A673 (cell line): Measurements from ENCODE around the gene PCARE. TPM values are rescaled to one million over a fixed set of nuclear protein-coding genes. Genes with fewer than 3 reads are reported as not detected.

ENCODE experiments used
- BruUV-seq: library from RNA; stranded (reverse); fragments of 400-500 nt; replicated peaks from 2 replicates; lab custom pipeline; 2021; lab: Mats Ljungman, UMichigan
- CTCF ChIA-PET: fragments of 300-600 bp; sonication (Branson Sonifier 250); formaldehyde crosslinking; loops from one replicate; lab custom pipeline; 2022; ENCODE audit warnings: antibody characterized with exemption; lab: Charles Lee
- POLR2A ChIA-PET: fragments of 300-600 bp; sonication (Branson Sonifier 250); formaldehyde crosslinking; loops from one replicate; lab custom pipeline; 2022; ENCODE audit warnings: antibody characterized with exemption; ENCODE audit not compliant: low non-redundant PET; lab: Charles Lee
- DNase-seq: peaks from one replicate; pipeline ENCODE4 v3.0.0-alpha.2; 2015; ENCODE audit warnings: low spot score
- H3K27ac ChIP-seq: fragments of 200-600 bp; sonication (generic); 2 replicates; pipeline ENCODE4 v1.5.1; 2016; ENCODE audit warnings: mixed run types, low read depth, mild to moderate bottlenecking, mixed read lengths, antibody characterized with exemption, low read length; ENCODE audit not compliant: poor library complexity, severe bottlenecking
- H3K27me3 ChIP-seq: fragments of 200-600 bp; sonication (generic); replicated peaks from 2 replicates; pipeline ENCODE4 v1.6.1; 2017; ENCODE audit warnings: mixed run types, low read depth, mild to moderate bottlenecking, mixed read lengths, antibody characterized with exemption, low read length; ENCODE audit not compliant: insufficient read depth, poor library complexity
- H3K36me3 ChIP-seq: fragments of 200-600 bp; sonication (generic); 2 replicates; pipeline ENCODE4 v1.6.1; 2016; ENCODE audit warnings: mixed run types, mild to moderate bottlenecking, mixed read lengths, antibody characterized with exemption, low read length; ENCODE audit not compliant: insufficient read depth, poor library complexity, severe bottlenecking
- H3K4me1 ChIP-seq: fragments of 200-600 bp; sonication (generic); 2 replicates; pipeline ENCODE4 v1.6.1; 2017; ENCODE audit warnings: mixed run types, mild to moderate bottlenecking, mixed read lengths, antibody characterized with exemption, low read length; ENCODE audit not compliant: insufficient read depth, poor library complexity, severe bottlenecking
- H3K4me3 ChIP-seq: fragments of 200-600 bp; sonication (generic); 2 replicates; pipeline ENCODE4 v1.5.1; 2016; ENCODE audit warnings: low read depth, mixed run types, mild to moderate bottlenecking, mixed read lengths, low read length; ENCODE audit not compliant: poor library complexity, severe bottlenecking
- H3K9me3 ChIP-seq: fragments of 200-600 bp; sonication (generic); 2 replicates; pipeline ENCODE4 v1.6.1; 2016; ENCODE audit warnings: mixed run types, low read depth, mild to moderate bottlenecking, mixed read lengths, antibody characterized with exemption, low read length; ENCODE audit not compliant: poor library complexity, severe bottlenecking
- EZH2 ChIP-seq: fragments of 200-600 bp; sonication (generic); IDR thresholded peaks from 2 replicates; pipeline ENCODE4 v1.6.1; 2017; ENCODE audit warnings: borderline replicate concordance, low read depth, mild to moderate bottlenecking, mixed read lengths, antibody characterized with exemption, low read length; ENCODE audit not compliant: poor library complexity, severe bottlenecking
- intact Hi-C: fragments of 100-400 bp; cut with micrococcal nuclease; formaldehyde crosslinking; loops from one replicate; pipeline ENCODE4 v1.10.0; 2022; ENCODE audit not compliant: unreplicated experiment
- total RNA-seq: library from RNA; stranded (reverse); gene quantifications from 2 replicates; pipeline ENCODE4 v1.2.3, GENCODE V29; 2021
- TF ChIP-seq, protein P1 (sequence below): fragments of 300-800, 200-600 bp; sonication (generic); conservative IDR thresholded peaks from 2 replicates; pipeline ENCODE4 v1.5.1; 2017; ENCODE audit warnings: low read depth, mild to moderate bottlenecking, antibody characterized with exemption, low read length, moderate library complexity, mixed read lengths

Gene PCARE
- total RNA-seq, 1 experiment from 2014 or later = not detected

DNA sequence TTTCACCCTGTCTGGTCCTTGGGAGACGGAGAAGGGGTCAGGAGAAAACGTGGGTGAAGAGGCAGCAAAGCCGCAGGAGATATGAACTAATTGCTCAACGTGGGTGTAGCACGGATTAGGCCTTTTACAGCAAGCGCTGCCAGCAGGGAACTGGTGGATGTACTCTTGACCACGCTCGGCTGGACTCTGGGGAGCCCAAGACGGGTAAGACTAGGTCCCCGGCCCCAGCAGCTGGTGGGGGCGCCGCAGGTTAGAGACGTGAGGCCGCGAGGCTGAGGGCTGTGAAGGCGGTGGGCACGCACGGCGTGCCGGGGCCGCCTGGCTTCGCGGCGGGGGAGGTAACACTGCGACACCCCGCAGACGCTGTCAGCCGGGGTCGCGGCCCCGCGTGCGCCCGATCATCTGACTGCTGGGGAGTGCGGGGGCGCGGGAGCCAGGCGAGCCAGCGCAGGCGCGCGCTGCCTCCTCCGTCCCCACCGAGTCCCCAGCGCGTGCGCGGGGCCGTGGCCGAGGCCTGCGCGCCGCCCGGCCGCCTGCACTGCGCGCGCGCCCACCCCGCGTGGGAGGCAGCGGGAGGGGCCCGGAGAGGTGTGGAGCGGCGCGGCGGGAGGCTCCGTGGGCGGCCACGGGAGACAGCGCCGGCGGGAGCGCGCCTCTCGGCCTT lies 40.8 kb upstream of the PCARE start, which contains the start of gene CLIP4:
CLIP4 (plus strand) TSS at position 470 of the 664 bp plus-strand sequence. CDS start 5,974 bp downstream, outside the sequence.
- CTCF ChIA-PET = no interaction called here
- POLR2A ChIA-PET = no interaction called here
- Histone ChIP-seq H3K27me3 (no peaks in the 10 kb centered on the region), H3K27ac (peak within 1 kb of the TSS; percentile 72), H3K9me3 (no peaks in the 10 kb centered on the region), H3K36me3 (no peaks in the 10 kb centered on the region), H3K4me3 (peak within 1 kb of the TSS; percentile 58), H3K4me1 (peaks cover 18% of the 10 kb centered on the region)
- intact Hi-C loops = no loop called here
- DNase-seq = peak; percentile 67
- TF ChIP-seq, protein P1, sequence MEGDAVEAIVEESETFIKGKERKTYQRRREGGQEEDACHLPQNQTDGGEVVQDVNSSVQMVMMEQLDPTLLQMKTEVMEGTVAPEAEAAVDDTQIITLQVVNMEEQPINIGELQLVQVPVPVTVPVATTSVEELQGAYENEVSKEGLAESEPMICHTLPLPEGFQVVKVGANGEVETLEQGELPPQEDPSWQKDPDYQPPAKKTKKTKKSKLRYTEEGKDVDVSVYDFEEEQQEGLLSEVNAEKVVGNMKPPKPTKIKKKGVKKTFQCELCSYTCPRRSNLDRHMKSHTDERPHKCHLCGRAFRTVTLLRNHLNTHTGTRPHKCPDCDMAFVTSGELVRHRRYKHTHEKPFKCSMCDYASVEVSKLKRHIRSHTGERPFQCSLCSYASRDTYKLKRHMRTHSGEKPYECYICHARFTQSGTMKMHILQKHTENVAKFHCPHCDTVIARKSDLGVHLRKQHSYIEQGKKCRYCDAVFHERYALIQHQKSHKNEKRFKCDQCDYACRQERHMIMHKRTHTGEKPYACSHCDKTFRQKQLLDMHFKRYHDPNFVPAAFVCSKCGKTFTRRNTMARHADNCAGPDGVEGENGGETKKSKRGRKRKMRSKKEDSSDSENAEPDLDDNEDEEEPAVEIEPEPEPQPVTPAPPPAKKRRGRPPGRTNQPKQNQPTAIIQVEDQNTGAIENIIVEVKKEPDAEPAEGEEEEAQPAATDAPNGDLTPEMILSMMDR = no peak
- TF ChIP-seq EZH2 = no peak
- no TSS peak for BruUV-seq

DNA sequence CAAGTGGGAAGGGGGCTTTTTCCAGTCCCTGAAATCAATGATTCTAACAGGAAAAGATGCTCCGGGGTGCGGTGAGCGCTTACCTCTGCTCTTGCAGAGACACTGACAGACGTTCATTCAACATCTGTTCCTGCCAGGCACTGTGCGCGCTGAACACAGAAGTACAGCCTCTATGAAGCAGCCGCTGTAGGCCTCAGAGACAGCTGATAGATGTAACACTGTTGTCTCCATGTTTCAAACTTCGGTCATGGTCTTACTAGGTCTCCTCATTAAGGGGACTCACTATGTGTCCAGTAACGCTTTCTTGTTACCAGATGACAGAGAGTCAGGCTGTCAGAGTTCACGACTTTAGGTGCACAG lies 40.2 kb upstream of the PCARE start:
- H3K9me3 ChIP-seq = no peaks in the 10 kb centered on the region
- intact Hi-C loops = no loop called here
- peak overlapping the region; percentile 25 for H3K27ac ChIP-seq
- no peaks in the 10 kb centered on the region for H3K27me3 ChIP-seq
- peak overlapping the region; percentile 58 for H3K4me3 ChIP-seq
- BruUV-seq = no TSS peak
- no peaks in the 10 kb centered on the region for H3K36me3 ChIP-seq
- POLR2A ChIA-PET = no interaction called here
- TF ChIP-seq, protein P1 = no peak
- no peak for TF ChIP-seq EZH2
- DNase-seq = no peak
- H3K4me1 ChIP-seq = peaks cover 18% of the 10 kb centered on the region
- CTCF ChIA-PET = no interaction called here

DNA sequence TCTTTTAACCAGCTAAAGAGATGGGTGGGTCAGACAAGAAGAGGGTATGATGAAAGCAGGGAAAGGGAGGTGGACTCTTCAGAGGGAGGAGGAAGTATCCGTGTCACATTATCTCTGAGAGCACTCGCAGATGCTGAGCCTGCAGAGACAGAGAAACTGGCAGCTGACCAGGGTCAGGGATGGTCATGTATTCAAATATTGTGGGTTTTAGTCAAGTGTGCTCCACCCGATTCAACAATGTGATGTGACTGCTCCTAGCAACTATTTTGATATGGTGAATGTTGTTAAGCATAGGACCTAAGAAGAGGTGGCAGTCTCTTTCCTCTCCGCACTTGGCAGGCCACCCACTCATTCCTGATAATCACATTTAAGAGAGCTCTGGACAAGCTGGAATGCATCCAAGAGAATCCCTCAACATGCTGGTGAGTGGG lies 39.6 kb upstream of the PCARE start:
- ChIA-PET CTCF (no interaction called here), POLR2A (no interaction called here)
- Histone ChIP-seq H3K4me3 (no peak overlapping the region), H3K4me1 (peaks cover 18% of the 10 kb centered on the region), H3K36me3 (no peaks in the 10 kb centered on the region), H3K9me3 (no peaks in the 10 kb centered on the region), H3K27me3 (no peaks in the 10 kb centered on the region), H3K27ac (no peak overlapping the region)
- TF ChIP-seq, protein P1 = no peak
- no peak for TF ChIP-seq EZH2
- no TSS peak for BruUV-seq
- no peak for DNase-seq
- intact Hi-C loops = no loop called here
